Measurements from ENCODE around the gene HDAC6. TPM values are rescaled to one million over a fixed set of nuclear protein-coding genes. Genes with fewer than 3 reads are reported as not detected.
"Not testable (repeated sequence)": the region's sequence is repeated elsewhere in the genome, so short reads cannot be mapped to it uniquely, and the experiment has no call there.

Gene HDAC6
- total and polyA plus RNA-seq, 5 donors from 2014 or later = 12.6 to 86.6 (median 18.5) TPM

DNA sequence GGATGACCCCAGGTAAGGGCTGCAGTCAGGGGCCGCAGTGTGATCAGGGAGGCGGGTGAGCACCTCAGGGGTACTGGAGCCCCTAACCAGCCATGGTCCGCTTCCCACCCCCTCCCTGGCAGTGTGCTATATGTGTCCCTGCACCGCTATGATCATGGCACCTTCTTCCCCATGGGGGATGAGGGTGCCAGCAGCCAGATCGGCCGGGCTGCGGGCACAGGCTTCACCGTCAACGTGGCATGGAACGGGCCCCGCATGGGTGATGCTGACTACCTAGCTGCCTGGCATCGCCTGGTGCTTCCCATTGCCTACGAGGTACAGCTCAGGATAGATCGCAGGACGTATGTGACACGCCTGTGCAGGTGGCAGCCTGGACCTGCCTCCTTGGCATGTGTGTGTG, 16.2 kb downstream of the HDAC6 start:
- no peak overlapping the region for H3K27ac Mint-ChIP-seq
- DNase-seq (no peak), ATAC-seq (ENCODE audit: low read depth in 2 of 2) (no peak)
- H3K4me1 Mint-ChIP-seq = no peaks in the 10 kb centered on the region
- Histone ChIP-seq H3K27ac (ENCODE audit: insufficient read depth, low read length, poor library complexity, severe bottlenecking) (no peak overlapping the region), H3K9me3 (ENCODE audit: control insufficient read depth in 2 of 2, low read length in 2 of 2) (no peaks in the 10 kb centered on the region), H3K27me3 (ENCODE audit: control insufficient read depth, insufficient read depth, low read length) (no peaks in the 10 kb centered on the region), H3K4me1 (ENCODE audit: control insufficient read depth, insufficient read depth, low read length, poor library complexity, severe bottlenecking) (no peaks in the 10 kb centered on the region), H3K4me3 (ENCODE audit: low read depth, low read length) (no peak overlapping the region), H3K36me3 (ENCODE audit: control insufficient read depth, insufficient read depth, low read length) (no peaks in the 10 kb centered on the region)
- no peaks in the 10 kb centered on the region for H3K36me3 Mint-ChIP-seq
- H3K27me3 Mint-ChIP-seq = no peaks in the 10 kb centered on the region
- H3K9me3 Mint-ChIP-seq = no peaks in the 10 kb centered on the region
- H3K4me3 Mint-ChIP-seq = no peak overlapping the region

DNA sequence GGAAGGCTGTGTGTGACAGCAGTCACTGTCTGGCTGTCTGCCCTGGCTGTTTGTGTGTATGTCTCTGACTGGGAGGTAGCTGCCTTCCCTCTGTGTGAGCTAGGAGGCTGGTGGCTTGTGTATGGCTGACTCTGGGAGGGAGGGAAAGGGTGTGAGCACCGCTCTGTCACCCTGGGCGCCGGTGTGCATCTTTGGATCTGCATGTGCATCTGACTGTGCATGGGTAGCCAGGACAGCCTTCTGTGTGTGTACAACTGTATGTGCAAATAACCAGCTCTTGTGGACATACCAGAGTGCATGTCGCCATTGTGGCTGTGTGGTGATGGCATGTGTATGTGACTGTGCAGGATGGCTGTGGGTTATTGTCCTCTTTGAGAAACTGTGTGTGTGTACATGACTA, 17.0 kb downstream of the HDAC6 start:
- H3K27ac Mint-ChIP-seq = no peak overlapping the region

DNA sequence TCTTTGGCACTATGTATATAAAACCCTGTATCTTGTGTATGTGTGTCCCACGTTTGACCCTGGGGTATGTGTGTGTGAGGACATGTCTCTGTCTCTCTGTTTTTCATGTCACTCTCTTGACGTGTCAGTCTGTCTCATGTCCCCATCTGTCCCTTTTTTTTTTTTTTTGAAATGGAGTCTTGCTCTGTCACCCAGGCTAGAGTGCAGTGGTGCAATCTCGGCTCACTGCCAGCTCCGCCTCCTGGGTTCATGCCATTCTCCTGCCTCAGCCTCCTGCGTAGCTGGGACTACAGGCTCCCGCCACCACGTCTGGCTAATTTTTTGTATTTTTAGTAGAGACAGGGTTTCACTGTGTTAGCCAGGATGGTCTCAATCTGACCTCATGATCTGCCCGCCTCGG, 17.5 kb downstream of the HDAC6 start:
- peak overlapping the region in 1 of 3 donors; percentile 49 for H3K27ac Mint-ChIP-seq
- not testable (repeated sequence) for H3K36me3 Mint-ChIP-seq; H3K27me3 Mint-ChIP-seq; H3K4me1 Mint-ChIP-seq; H3K27ac ChIP-seq (ENCODE audit: insufficient read depth, low read length, poor library complexity, severe bottlenecking); H3K9me3 Mint-ChIP-seq; H3K4me3 ChIP-seq (ENCODE audit: low read depth, low read length); ATAC-seq (ENCODE audit: low read depth in 2 of 2); H3K4me1 ChIP-seq (ENCODE audit: control insufficient read depth, insufficient read depth, low read length, poor library complexity, severe bottlenecking); H3K36me3 ChIP-seq (ENCODE audit: control insufficient read depth, insufficient read depth, low read length); H3K4me3 Mint-ChIP-seq; H3K27me3 ChIP-seq (ENCODE audit: control insufficient read depth, insufficient read depth, low read length); DNase-seq; H3K9me3 ChIP-seq (ENCODE audit: control insufficient read depth in 2 of 2, low read length in 2 of 2)

More for the DNA sequence above, 17.0 kb downstream of the HDAC6 start:
- ATAC-seq (ENCODE audit: low read depth in 2 of 2) = no peak
- Histone ChIP-seq H3K36me3 (ENCODE audit: control insufficient read depth, insufficient read depth, low read length) (no peaks in the 10 kb centered on the region), H3K27me3 (ENCODE audit: control insufficient read depth, insufficient read depth, low read length) (no peaks in the 10 kb centered on the region), H3K4me1 (ENCODE audit: control insufficient read depth, insufficient read depth, low read length, poor library complexity, severe bottlenecking) (no peaks in the 10 kb centered on the region), H3K4me3 (ENCODE audit: low read depth, low read length) (no peak overlapping the region), H3K9me3 (ENCODE audit: control insufficient read depth in 2 of 2, low read length in 2 of 2) (no peaks in the 10 kb centered on the region), H3K27ac (ENCODE audit: insufficient read depth, low read length, poor library complexity, severe bottlenecking) (no peak overlapping the region)
- DNase-seq = no peak
- H3K9me3 Mint-ChIP-seq = no peaks in the 10 kb centered on the region
- no peaks in the 10 kb centered on the region for H3K27me3 Mint-ChIP-seq
- H3K36me3 Mint-ChIP-seq = no peaks in the 10 kb centered on the region
- no peaks in the 10 kb centered on the region for H3K4me1 Mint-ChIP-seq
- H3K4me3 Mint-ChIP-seq = no peak overlapping the region

DNA sequence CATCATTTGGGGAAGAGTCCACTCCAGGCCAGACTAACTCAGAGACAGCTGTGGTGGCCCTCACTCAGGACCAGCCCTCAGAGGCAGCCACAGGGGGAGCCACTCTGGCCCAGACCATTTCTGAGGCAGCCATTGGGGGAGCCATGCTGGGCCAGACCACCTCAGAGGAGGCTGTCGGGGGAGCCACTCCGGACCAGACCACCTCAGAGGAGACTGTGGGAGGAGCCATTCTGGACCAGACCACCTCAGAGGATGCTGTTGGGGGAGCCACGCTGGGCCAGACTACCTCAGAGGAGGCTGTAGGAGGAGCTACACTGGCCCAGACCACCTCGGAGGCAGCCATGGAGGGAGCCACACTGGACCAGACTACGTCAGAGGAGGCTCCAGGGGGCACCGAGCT, 21.2 kb downstream of the HDAC6 start:
- H3K4me1 ChIP-seq (ENCODE audit: control insufficient read depth, insufficient read depth, low read length, poor library complexity, severe bottlenecking) = no peaks in the 10 kb centered on the region
- Mint-ChIP-seq H3K4me1 (peaks cover 0 to 12% (median 2%) of the 10 kb centered on the region in 4 donors), H3K36me3 (no peaks in the 10 kb centered on the region), H3K4me3 (no peak overlapping the region), H3K9me3 (peaks cover 0 to 2% (median 0%) of the 10 kb centered on the region in 7 donors), H3K27ac (no peak overlapping the region), H3K27me3 (peaks cover 10% of the 10 kb centered on the region)
- H3K9me3 ChIP-seq (ENCODE audit: control insufficient read depth in 2 of 2, low read length in 2 of 2) = no peaks in the 10 kb centered on the region
- ATAC-seq (ENCODE audit: low read depth in 2 of 2) (no peak), DNase-seq (no peak)
- no peaks in the 10 kb centered on the region for H3K27me3 ChIP-seq (ENCODE audit: control insufficient read depth, insufficient read depth, low read length)
- no peaks in the 10 kb centered on the region for H3K36me3 ChIP-seq (ENCODE audit: control insufficient read depth, insufficient read depth, low read length)
- no peak overlapping the region for H3K27ac ChIP-seq (ENCODE audit: insufficient read depth, low read length, poor library complexity, severe bottlenecking)
- no peak overlapping the region for H3K4me3 ChIP-seq (ENCODE audit: low read depth, low read length)

DNA sequence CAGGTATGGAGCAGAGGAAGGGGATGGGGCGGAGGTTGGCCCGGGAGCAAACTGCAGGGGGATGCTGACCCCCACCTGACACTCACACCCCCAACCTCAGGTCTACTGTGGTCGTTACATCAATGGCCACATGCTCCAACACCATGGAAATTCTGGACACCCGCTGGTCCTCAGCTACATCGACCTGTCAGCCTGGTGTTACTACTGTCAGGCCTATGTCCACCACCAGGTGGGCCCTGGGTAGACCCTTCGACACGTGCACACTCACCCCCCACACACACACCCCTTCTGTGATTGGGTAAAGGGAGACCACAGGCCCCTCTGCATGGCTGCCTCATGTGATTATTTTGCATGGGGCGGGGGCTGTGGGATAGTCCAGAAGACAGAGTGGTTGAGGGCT, 22.2 kb downstream of the HDAC6 start:
- H3K27me3 Mint-ChIP-seq = peaks cover 20% of the 10 kb centered on the region
- Histone ChIP-seq H3K4me3 (ENCODE audit: low read depth, low read length) (no peak overlapping the region), H3K36me3 (ENCODE audit: control insufficient read depth, insufficient read depth, low read length) (no peaks in the 10 kb centered on the region), H3K27ac (ENCODE audit: insufficient read depth, low read length, poor library complexity, severe bottlenecking) (no peak overlapping the region), H3K27me3 (ENCODE audit: control insufficient read depth, insufficient read depth, low read length) (peaks cover 2% of the 10 kb centered on the region), H3K9me3 (ENCODE audit: control insufficient read depth in 2 of 2, low read length in 2 of 2) (no peaks in the 10 kb centered on the region), H3K4me1 (ENCODE audit: control insufficient read depth, insufficient read depth, low read length, poor library complexity, severe bottlenecking) (no peaks in the 10 kb centered on the region)
- H3K9me3 Mint-ChIP-seq = peaks cover 0 to 2% (median 0%) of the 10 kb centered on the region in 7 donors
- H3K4me3 Mint-ChIP-seq = no peak overlapping the region
- H3K36me3 Mint-ChIP-seq = no peaks in the 10 kb centered on the region
- peaks cover 0 to 12% (median 2%) of the 10 kb centered on the region in 4 donors for H3K4me1 Mint-ChIP-seq
- no peak for DNase-seq
- H3K27ac Mint-ChIP-seq = no peak overlapping the region
- ATAC-seq (ENCODE audit: low read depth in 2 of 2) = no peak

DNA sequence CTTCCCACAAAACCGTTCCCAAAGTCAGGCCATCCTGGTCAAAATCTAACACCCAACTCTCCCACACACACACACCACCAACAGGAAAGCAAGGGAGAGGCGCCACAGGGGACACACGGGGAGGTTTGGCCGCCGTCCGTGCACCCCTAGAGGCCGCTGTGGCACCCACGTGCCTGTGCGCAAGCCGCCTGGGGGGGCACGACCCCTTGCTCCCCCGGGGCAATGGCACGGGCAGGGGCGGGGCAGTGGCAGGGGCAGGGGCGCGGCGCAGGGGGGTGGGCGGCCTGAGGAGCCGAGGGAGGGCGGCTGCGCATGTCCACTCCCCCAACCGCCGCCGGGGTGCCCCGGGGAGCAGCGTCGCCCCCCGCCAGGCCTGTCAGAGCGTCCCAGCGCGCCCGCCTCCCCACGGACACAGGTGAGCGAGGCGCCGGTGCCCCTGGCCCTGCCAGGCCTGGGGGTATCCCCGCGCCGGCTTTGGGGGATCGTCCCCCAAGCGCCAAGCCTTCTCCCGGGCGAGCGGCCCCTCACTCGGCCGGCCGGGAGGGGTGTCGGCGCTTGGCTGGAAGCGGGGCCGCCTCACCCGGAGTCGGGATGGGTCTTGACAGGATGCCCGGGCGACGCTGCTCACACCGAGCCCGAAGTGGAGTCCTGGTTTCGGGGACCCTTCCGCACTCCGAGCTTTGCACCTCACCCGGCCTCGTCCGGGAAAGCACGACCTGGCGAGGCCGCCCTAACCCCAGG, 24.4 kb downstream of the HDAC6 start, which contains the start of gene ERAS:
TSS of gene ERAS (plus strand) at position 379 of the 741 bp plus-strand sequence. CDS start 2,611 bp downstream, outside the sequence.
- Histone ChIP-seq H3K4me1 (ENCODE audit: control insufficient read depth, insufficient read depth, low read length, poor library complexity, severe bottlenecking) (no peaks in the 10 kb centered on the region), H3K36me3 (ENCODE audit: control insufficient read depth, insufficient read depth, low read length) (no peaks in the 10 kb centered on the region), H3K9me3 (ENCODE audit: control insufficient read depth in 2 of 2, low read length in 2 of 2) (no peaks in the 10 kb centered on the region), H3K4me3 (ENCODE audit: low read depth, low read length) (no peak within 1 kb of the TSS), H3K27me3 (ENCODE audit: control insufficient read depth, insufficient read depth, low read length) (peaks cover 2% of the 10 kb centered on the region), H3K27ac (ENCODE audit: insufficient read depth, low read length, poor library complexity, severe bottlenecking) (no peak within 1 kb of the TSS)
- ATAC-seq (ENCODE audit: low read depth in 2 of 2) (peak in 1 of 2 donors; percentile 31), DNase-seq (no peak)
- Mint-ChIP-seq H3K4me3 (peak within 1 kb of the TSS in 3 of 4 donors; percentile 47 to 78 (median 56)), H3K27ac (no peak within 1 kb of the TSS), H3K4me1 (peaks cover 0 to 12% (median 2%) of the 10 kb centered on the region in 4 donors), H3K36me3 (no peaks in the 10 kb centered on the region), H3K9me3 (peaks cover 0 to 2% (median 0%) of the 10 kb centered on the region in 7 donors), H3K27me3 (peaks cover 34% of the 10 kb centered on the region)

DNA sequence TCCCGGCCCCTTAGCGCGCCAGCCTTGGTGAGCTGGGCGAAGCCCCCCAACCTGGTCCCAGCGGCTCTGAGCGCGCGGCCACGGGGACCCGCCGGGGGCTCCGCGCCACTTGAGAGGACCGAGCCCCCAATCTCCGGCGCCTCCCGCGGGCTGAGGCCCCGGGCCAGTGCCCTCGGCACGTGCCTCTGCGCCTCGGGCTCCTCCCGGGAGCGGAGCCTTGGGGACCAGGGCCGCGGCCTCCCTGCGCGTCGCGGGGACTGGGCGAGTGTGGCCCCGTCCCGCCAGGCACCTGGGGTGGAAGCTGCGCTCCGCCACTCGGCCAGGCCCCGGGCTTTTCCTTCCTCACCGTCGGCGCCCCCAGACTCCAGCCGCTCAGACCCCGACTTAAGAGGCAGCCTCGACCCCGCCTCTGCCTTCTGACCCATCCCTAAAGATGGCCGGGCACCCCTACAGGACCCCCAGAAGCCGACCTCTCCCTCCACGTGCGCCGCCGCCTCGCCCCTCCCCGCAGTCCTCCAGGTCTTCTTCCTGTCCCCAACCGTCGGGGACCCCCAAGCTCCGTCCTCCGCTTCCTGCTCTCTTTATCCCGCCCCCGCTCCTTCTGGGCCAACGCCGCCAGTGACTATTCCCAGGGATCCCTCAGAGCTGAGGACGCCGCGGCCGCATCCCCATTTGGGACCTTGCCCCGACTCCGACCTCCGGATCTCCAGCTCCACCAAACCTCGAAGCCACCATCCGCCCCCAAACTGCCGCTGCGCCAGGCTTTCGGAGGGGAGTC, 25.2 kb downstream of the HDAC6 start:
- no peak overlapping the region for H3K4me3 ChIP-seq (ENCODE audit: low read depth, low read length)
- no peak overlapping the region for H3K27ac Mint-ChIP-seq
- H3K27ac ChIP-seq (ENCODE audit: insufficient read depth, low read length, poor library complexity, severe bottlenecking) = no peak overlapping the region
- H3K4me1 ChIP-seq (ENCODE audit: control insufficient read depth, insufficient read depth, low read length, poor library complexity, severe bottlenecking) = no peaks in the 10 kb centered on the region
- no peaks in the 10 kb centered on the region for H3K36me3 ChIP-seq (ENCODE audit: control insufficient read depth, insufficient read depth, low read length)
- ATAC-seq (ENCODE audit: low read depth in 2 of 2) (no peak), DNase-seq (no peak)
- H3K9me3 ChIP-seq (ENCODE audit: control insufficient read depth in 2 of 2, low read length in 2 of 2) = no peaks in the 10 kb centered on the region
- H3K27me3 ChIP-seq (ENCODE audit: control insufficient read depth, insufficient read depth, low read length) = peaks cover 2% of the 10 kb centered on the region
- H3K9me3 Mint-ChIP-seq = peaks cover 0 to 2% (median 0%) of the 10 kb centered on the region in 7 donors
- no peaks in the 10 kb centered on the region for H3K36me3 Mint-ChIP-seq
- peaks cover 34% of the 10 kb centered on the region for H3K27me3 Mint-ChIP-seq
- peaks cover 0 to 12% (median 2%) of the 10 kb centered on the region in 4 donors for H3K4me1 Mint-ChIP-seq
- peak overlapping the region in 2 of 4 donors; percentile 56 to 74 for H3K4me3 Mint-ChIP-seq
